Lower leg skin (tissue), 3 donors: ENCODE results near the gene MED12.

Experiments
- POLR2A ChIP-seq, 2 donors: fragments of 450-650 bp; IDR thresholded peaks; one replicate each; pipeline ENCODE4 v1.6.1; 2016 to 2017; ENCODE audit warnings: antibody characterized with exemption in 2 of 2, mild to moderate bottlenecking in 1 of 2, moderate library complexity in 1 of 2
- TF ChIP-seq, protein P1 (sequence below), 3 donors: fragments of 450-650 bp; IDR thresholded peaks; one replicate each; pipeline ENCODE4 v1.5.1; 2016; ENCODE audit warnings: antibody characterized with exemption in 3 of 3, mild to moderate bottlenecking in 3 of 3, moderate library complexity in 2 of 3

- TF ChIP-seq, protein P1, sequence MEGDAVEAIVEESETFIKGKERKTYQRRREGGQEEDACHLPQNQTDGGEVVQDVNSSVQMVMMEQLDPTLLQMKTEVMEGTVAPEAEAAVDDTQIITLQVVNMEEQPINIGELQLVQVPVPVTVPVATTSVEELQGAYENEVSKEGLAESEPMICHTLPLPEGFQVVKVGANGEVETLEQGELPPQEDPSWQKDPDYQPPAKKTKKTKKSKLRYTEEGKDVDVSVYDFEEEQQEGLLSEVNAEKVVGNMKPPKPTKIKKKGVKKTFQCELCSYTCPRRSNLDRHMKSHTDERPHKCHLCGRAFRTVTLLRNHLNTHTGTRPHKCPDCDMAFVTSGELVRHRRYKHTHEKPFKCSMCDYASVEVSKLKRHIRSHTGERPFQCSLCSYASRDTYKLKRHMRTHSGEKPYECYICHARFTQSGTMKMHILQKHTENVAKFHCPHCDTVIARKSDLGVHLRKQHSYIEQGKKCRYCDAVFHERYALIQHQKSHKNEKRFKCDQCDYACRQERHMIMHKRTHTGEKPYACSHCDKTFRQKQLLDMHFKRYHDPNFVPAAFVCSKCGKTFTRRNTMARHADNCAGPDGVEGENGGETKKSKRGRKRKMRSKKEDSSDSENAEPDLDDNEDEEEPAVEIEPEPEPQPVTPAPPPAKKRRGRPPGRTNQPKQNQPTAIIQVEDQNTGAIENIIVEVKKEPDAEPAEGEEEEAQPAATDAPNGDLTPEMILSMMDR (IDR thresholded peaks at IDR 0.05): no peak
- no peak for TF ChIP-seq POLR2A (IDR thresholded peaks at IDR 0.05)
Measured at GRCh38 chrX:71105628-71106027, 12.8 kb upstream of the MED12 start.
